SKM-1 treated with dmso at 0.1 percent for 144 hours (cell line): ENCODE results near the gene C4orf50.
"Not testable (repeated sequence)": the region's sequence is repeated elsewhere in the genome, so short reads cannot be mapped to it uniquely, and the experiment has no call there.

Source experiments
- DNase-seq: peaks from one replicate; lab custom pipeline; 2025; ENCODE audit not compliant: unreplicated experiment; lab: John Stamatoyannopoulos, UW

The C4orf50 gene

GRCh38 chr4:5995901-5996623 is 22.2 kb downstream of the C4orf50 start:
- no peak for DNase-seq

DNA sequence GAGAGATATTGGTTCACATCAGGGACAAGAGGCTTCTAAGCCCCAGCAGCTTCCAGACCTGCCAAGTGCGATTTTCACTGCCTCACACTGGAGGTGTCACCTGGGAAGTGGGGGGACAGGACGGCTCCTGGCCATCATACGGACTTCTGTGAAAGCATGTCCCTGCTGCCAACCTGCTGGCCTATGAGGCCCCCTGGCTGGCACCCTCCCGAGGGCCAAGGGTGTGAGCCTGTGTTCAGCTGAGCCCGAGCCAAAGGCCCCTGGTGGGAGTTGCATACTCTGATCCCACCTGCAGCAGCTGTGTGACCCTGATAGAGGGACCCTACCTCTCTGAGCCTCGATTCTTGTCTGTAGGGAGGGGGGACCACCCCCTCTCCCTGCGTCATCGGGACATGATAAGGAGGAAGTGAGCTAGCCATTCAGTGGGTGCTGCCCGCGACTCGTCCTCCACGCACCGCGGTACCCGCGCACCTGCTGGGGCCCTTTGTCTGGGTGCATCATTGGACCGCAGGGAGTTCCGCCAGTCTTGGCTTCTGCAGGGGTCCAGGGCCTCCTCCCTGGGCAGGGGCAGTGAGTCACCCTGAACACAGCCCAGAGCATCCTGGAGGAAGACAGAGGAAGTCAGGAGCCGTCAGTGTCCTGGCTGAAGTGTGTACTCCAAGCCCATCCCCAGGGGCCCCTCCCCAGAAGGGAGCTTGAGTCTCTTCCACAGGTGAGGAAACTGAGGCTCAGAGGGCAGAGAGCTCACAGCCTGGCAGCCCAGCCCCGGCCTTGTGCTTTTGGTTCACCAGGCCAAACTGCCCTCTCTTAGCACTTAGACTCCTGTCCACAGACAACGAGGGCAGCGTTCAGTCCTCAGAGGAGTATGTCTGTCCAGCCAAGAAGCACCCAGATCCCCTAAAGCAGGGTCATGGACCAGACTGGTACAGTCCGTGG is 24.1 kb downstream of the C4orf50 start:
- DNase-seq: no peak

GRCh38 chr4:5993346-5993745 is 24.9 kb downstream of the C4orf50 start:
- not testable (repeated sequence) for DNase-seq

DNA sequence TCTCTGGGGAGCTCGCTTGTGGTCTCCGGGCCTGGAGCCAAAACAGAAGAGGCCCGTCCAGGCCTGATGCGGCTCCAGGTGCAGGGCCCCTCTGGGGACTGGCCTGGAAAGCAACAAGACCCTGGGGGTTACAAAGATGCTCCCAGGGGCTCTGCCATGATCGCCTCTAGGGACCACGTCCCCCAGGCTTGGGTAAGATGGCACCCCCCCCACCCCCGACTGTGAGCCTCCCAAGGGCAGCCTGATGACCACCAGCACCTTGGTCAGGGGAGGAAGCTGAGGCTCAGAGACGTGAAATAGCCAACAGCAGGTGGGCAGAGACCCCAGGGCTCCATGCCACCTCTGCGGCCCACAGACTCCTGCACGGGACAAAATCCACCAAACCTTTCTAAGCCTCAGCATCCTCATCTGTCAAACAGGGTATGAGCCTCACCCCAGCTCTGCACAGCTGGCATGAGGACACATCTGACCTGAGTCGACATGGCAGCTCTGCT is 25.4 kb downstream of the C4orf50 start:
- DNase-seq: no peak

GRCh38 chr4:5992171-5992827 is 25.9 kb downstream of the C4orf50 start:
- no peak for DNase-seq

DNA sequence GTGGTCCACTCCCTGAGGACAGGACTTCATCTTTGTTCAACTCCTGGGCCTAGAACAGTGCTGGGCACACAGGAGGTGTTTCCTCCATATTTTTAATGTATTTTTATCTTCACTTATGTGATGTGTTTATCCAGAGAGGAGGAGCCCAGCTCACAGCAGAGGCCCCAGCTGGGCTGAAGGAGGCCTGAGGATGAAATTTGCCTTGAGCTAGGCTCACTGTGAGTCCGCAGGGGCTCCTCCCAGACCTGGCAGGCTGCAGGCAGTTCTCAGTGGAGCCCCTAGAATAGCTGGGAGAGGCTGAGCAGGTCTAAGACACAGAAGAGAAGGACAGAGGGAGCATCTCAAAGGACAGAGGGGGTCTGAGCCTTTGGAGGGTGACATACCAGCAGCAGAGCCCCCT is 26.8 kb downstream of the C4orf50 start:
- DNase-seq: no peak

GRCh38 chr4:5990446-5991160 is 27.6 kb downstream of the C4orf50 start:
- no peak for DNase-seq

- DNase-seq: no peak
Observed at GRCh38 chr4:5989236-5990225, 28.7 kb downstream of the C4orf50 start.

- DNase-seq: no peak
Observed at GRCh38 chr4:5988086-5988845, 30.0 kb downstream of the C4orf50 start.

GRCh38 chr4:5984843-5985242 is 33.4 kb downstream of the C4orf50 start:
- DNase-seq: no peak

GRCh38 chr4:5982156-5982973 is 35.9 kb downstream of the C4orf50 start:
- DNase-seq: no peak

DNA sequence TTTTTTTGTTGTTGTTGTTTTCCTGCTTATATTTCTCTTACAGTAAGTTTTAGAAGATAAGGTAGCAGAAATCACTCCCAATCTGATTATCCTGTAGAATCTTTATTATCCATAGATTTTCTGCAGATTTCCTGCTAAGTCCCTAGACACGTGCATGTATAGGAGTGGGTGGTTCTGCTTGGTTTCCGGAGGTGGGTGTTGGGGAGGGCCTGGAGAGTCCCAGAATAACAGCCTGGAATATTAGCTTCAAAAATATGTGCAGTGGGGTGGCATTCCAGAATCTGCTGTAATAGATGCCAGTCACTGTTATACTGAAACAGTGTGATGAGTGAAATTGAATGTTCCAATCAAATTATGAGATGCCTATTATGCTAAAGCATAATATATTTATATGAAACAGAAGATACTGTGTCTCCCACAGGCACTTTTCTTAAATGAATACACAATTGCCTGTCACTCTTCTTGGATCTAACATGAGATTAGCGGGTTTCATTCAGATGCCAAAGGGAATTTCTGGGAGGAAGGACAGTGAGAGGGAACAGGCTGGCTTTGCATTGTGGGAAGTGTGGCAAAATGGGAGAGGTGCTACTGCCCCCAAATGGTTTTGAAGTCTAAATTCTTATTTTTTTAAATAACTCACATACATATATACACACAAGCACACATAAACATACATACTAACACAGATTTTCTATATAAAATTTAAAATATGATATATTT is 37.6 kb downstream of the C4orf50 start:
- DNase-seq: no peak

DNA sequence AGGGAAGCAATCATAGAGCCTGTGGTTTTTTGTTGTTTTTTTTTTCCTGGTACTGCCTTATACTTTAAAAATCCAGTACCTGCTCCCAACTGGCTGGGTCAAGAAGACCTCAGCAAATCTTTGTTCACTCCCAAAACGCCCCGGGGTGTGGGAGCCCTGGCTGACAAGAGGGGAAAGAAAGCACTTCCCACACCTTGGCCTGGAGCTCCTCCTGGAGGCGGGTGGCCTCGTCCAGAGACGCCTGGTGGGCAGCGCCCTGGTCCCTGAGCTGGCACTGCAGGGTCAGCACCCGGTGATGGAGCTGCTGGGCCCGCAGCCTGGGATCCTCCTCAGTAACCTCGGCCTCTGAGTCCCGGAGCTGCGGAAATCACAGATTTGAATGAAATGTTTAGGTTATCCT is 38.2 kb downstream of the C4orf50 start:
- no peak for DNase-seq

DNA sequence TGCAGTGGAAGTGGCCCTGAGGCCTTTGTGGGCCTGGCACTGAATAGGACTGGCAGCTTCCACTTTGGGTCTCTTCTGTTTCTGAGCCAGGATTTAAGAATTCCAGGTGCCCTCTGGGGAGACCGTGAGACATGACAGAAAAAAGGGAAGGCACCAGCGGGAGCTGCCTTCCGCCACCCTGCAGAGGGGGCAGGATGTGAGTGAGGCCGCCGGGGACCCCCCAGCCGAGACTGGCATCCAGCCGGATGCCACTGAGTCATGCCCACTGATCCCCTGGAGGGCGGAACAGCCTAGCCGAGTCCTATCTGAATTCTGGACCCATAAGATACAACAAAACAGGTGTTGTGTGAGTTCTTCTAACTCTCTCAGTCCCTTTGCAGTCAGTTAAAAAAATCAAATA is 41.3 kb downstream of the C4orf50 start:
- no peak for DNase-seq

- DNase-seq: no peak
Observed at GRCh38 chr4:5976431-5976830, 41.8 kb downstream of the C4orf50 start.

DNA sequence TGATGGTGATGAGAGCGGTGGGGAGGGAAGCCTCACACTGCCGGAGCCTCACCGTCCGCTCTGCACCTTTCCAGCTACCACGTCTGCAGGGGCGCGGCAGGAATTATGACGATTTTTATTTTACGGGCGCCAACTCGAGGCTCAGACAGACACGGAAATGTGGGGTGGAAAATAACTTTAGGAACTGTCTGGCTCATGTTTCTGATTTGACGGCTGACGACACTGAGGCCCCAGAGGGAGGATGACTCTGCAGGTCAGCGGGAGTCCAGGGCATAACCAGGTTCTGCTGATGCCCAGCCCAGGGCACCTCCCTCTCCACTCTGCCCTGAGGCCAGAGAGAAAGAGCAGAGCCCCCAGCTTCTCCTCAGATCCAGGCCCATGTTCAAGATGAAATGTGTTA is 43.9 kb downstream of the C4orf50 start:
- DNase-seq: no peak

GRCh38 chr4:5973486-5974220 is 44.6 kb downstream of the C4orf50 start:
- no peak for DNase-seq
